ENCODE data around the gene ST3GAL6.

Gene ST3GAL6

DNA sequence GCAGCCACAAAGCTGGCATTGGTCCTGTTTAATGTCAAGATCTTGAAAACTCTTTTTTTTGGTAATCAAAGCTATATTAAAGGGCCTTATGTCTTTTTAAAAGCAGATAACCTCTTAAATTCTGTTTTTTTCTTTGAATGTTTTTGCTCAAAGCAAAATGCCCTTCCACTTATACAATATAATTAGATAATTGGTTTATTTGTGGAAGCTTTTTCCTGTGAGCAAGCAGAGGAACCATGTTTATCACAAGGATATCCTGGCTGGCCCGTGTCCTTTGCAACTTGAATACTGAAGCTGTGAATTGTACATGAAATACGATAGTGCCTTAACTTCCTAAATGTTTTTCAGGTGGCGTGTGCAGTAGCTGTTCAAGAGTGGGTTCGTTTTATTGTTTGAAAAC is 2.6 kb downstream of the ST3GAL6 start:
- Histone ChIP-seq H4K20me1 (ENCODE audit: insufficient read depth, low read length) (no peaks in the 10 kb centered on the region), H3K36me3 (replicated peaks; ENCODE audit: insufficient read depth, low read length) (no peaks in the 10 kb centered on the region; the same call in 1 of the 2 replicates), H3K9me3 (replicated peaks; ENCODE audit: insufficient read depth, low read length) (no peaks in the 10 kb centered on the region), H2AFZ (ENCODE audit: low read length) (no peak overlapping the region), H3F3A (ENCODE audit: insufficient read depth, low read length) (peaks cover 77% of the 10 kb centered on the region), H3K27me3 (replicated peaks; ENCODE audit: insufficient read depth, low read length) (no peaks in the 10 kb centered on the region), H3K9me2 (replicated peaks; ENCODE audit: insufficient read depth, low read length) (no peaks in the 10 kb centered on the region), H3K4me1 (ENCODE audit: low read length) (peaks cover 95% of the 10 kb centered on the region), H3K79me2 (ENCODE audit: low read length) (peaks cover 87% of the 10 kb centered on the region), H3K4me2 (ENCODE audit: low read depth, low read length) (peak overlapping the region; percentile 81), H3K9ac (ENCODE audit: low read length) (peak overlapping the region; percentile 56; the same call in 1 of the 2 replicates), H3K4me3 (ENCODE audit: low read length) (no peak overlapping the region), H3K27ac (ENCODE audit: low read length) (peak overlapping the region; percentile 89; the same call in 1 of the 2 replicates)
- DNase-seq = no peak
- TF ChIP-seq EZH2 (optimal IDR thresholded peaks at IDR 0.05; ENCODE audit: low read depth, low read length) (no peak), EZH2phosphoT487 (IDR thresholded peaks at IDR 0.05; ENCODE audit: low read length) (no peak)
- TF ChIP-seq, protein P1, sequence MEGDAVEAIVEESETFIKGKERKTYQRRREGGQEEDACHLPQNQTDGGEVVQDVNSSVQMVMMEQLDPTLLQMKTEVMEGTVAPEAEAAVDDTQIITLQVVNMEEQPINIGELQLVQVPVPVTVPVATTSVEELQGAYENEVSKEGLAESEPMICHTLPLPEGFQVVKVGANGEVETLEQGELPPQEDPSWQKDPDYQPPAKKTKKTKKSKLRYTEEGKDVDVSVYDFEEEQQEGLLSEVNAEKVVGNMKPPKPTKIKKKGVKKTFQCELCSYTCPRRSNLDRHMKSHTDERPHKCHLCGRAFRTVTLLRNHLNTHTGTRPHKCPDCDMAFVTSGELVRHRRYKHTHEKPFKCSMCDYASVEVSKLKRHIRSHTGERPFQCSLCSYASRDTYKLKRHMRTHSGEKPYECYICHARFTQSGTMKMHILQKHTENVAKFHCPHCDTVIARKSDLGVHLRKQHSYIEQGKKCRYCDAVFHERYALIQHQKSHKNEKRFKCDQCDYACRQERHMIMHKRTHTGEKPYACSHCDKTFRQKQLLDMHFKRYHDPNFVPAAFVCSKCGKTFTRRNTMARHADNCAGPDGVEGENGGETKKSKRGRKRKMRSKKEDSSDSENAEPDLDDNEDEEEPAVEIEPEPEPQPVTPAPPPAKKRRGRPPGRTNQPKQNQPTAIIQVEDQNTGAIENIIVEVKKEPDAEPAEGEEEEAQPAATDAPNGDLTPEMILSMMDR (IDR thresholded peaks at IDR 0.05; ENCODE audit: low read length) = no peak

- Histone ChIP-seq H3K79me2 (ENCODE audit: low read length) (peaks cover 83% of the 10 kb centered on the region), H3K9me2 (replicated peaks; ENCODE audit: insufficient read depth, low read length) (no peaks in the 10 kb centered on the region), H4K20me1 (ENCODE audit: insufficient read depth, low read length) (no peaks in the 10 kb centered on the region), H3K27me3 (replicated peaks; ENCODE audit: insufficient read depth, low read length) (no peaks in the 10 kb centered on the region), H3K4me1 (ENCODE audit: low read length) (peaks cover 88% of the 10 kb centered on the region), H3K27ac (ENCODE audit: low read length) (peak overlapping the region; percentile 98; the same call in 1 of the 2 replicates), H3K9me3 (replicated peaks; ENCODE audit: insufficient read depth, low read length) (no peaks in the 10 kb centered on the region), H3K36me3 (replicated peaks; ENCODE audit: insufficient read depth, low read length) (no peaks in the 10 kb centered on the region; the same call in 1 of the 2 replicates), H3K4me3 (ENCODE audit: low read length) (no peak overlapping the region), H3F3A (ENCODE audit: insufficient read depth, low read length) (peaks cover 79% of the 10 kb centered on the region), H3K9ac (ENCODE audit: low read length) (peak overlapping the region; percentile 8; the same call in 1 of the 2 replicates), H2AFZ (ENCODE audit: low read length) (no peak overlapping the region), H3K4me2 (ENCODE audit: low read depth, low read length) (peak overlapping the region; percentile 76)
- no peak for DNase-seq
- no peak for TF ChIP-seq EZH2phosphoT487 (IDR thresholded peaks at IDR 0.05; ENCODE audit: low read length)
- no peak for TF ChIP-seq EZH2 (optimal IDR thresholded peaks at IDR 0.05; ENCODE audit: low read depth, low read length)
- TF ChIP-seq, protein P1 (IDR thresholded peaks at IDR 0.05; ENCODE audit: low read length) = no peak
These were observed 3.8 kb downstream of the ST3GAL6 start for GRCh38 chr3:98766924-98767323.

DNA sequence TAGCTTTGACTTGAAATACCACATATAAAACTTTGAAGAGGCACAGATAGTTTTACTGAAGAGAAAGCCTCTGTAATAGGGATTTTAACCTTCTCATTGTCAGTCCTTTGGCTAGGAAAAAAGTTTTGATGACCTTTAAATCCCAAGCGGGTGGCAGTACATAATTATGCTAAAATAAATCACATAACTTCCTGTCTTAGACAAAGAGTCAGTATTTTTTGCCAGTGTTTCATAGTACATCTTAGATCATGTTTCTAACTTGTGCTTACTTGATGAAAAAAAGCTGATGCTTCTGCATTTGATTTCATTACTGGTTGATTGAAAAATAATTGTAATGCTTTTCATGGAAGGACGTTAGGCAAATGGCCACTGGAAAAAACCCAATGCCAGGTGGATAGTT is 5.8 kb downstream of the ST3GAL6 start:
- Histone ChIP-seq H3K36me3 (replicated peaks; ENCODE audit: insufficient read depth, low read length) (no peaks in the 10 kb centered on the region; the same call in 1 of the 2 replicates), H3K4me1 (ENCODE audit: low read length) (peaks cover 75% of the 10 kb centered on the region), H4K20me1 (ENCODE audit: insufficient read depth, low read length) (no peaks in the 10 kb centered on the region), H3K9me3 (replicated peaks; ENCODE audit: insufficient read depth, low read length) (no peaks in the 10 kb centered on the region), H2AFZ (ENCODE audit: low read length) (no peak overlapping the region), H3K27ac (ENCODE audit: low read length) (peak overlapping the region; percentile 98), H3K9ac (ENCODE audit: low read length) (peak overlapping the region; percentile 92; the same call in 1 of the 2 replicates), H3K4me3 (ENCODE audit: low read length) (no peak overlapping the region), H3K9me2 (replicated peaks; ENCODE audit: insufficient read depth, low read length) (no peaks in the 10 kb centered on the region), H3K4me2 (ENCODE audit: low read depth, low read length) (peak overlapping the region; percentile 76; the same call in 1 of the 2 replicates), H3K79me2 (ENCODE audit: low read length) (peaks cover 86% of the 10 kb centered on the region), H3F3A (ENCODE audit: insufficient read depth, low read length) (peaks cover 79% of the 10 kb centered on the region), H3K27me3 (replicated peaks; ENCODE audit: insufficient read depth, low read length) (no peaks in the 10 kb centered on the region)
- DNase-seq = no peak
- TF ChIP-seq EZH2 (optimal IDR thresholded peaks at IDR 0.05; ENCODE audit: low read depth, low read length) (no peak), EZH2phosphoT487 (IDR thresholded peaks at IDR 0.05; ENCODE audit: low read length) (no peak)
- TF ChIP-seq, protein P1 (IDR thresholded peaks at IDR 0.05; ENCODE audit: low read length) = no peak

Data from MM.1S (cell line).